Measurements from ENCODE around the gene KCNF1.
A peak's percentile ranks its signal among the peaks of the same experiment; 100 is the strongest.

The KCNF1 gene

DNA sequence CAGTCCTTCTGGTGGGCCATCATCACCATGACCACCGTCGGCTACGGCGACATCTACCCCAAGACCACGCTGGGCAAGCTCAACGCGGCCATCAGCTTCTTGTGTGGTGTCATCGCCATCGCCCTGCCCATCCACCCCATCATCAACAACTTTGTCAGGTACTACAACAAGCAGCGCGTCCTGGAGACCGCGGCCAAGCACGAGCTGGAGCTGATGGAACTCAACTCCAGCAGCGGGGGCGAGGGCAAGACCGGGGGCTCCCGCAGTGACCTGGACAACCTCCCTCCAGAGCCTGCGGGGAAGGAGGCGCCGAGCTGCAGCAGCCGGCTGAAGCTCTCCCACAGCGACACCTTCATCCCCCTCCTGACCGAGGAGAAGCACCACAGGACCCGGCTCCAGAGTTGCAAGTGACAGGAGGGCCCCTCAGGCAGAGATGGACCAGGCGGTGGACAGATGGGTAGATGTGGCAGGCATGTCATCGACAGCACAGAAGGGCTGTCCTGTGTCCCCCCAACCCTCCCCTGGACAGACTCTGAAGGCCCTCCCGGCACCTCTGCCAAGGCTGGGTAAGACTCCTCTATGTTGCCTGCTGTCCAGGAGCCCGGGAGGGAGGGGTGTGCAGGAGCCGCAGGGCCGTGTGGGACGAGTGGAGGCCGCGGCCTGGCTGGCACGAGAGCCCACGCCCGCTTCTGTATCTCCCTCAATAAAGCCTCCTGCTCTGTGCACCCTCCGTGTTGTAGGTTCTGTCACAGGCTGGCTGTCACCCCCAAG lies 2.0 kb downstream of the KCNF1 start:
- H3K4me3 ChIP-seq (replicated peaks; ENCODE audit: low read depth, low read length) = no peak overlapping the region
- DNase-seq (ENCODE audit: extremely low read depth, low read depth) = no peak
- no peak for TF ChIP-seq CTCF (IDR thresholded peaks at IDR 0.05; ENCODE audit: low read depth, low read length, missing control alignments)

GRCh38 chr2:10914272-10914693 lies 2.5 kb downstream of the KCNF1 start:
- H3K4me3 ChIP-seq (replicated peaks; ENCODE audit: low read depth, low read length) = no peak overlapping the region
- DNase-seq (ENCODE audit: extremely low read depth, low read depth) = no peak
- peak; percentile 39 for TF ChIP-seq CTCF (IDR thresholded peaks at IDR 0.05; ENCODE audit: low read depth, low read length, missing control alignments)

DNA sequence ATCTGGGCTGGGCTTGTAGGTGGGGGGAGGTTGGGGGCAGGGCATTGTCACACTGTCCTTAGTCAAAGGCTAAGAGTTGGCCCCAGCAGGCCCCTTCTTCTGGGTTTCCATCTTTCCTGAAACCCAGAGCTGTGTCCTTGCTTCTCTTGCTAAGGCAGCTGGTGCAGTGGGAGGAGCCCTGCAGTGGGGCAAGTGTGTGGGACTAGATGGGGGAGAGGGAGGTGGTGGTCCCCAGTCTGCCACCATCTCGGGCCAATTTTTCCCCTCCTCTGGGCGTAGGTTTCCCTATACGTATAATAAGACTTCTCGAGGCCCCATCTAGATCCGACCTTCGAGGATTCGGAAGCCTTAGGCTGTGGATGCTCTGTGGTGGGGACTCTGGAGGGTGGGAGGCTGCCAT lies 3.5 kb downstream of the KCNF1 start:
- no peak for DNase-seq (ENCODE audit: extremely low read depth, low read depth)
- no peak overlapping the region for H3K4me3 ChIP-seq (replicated peaks; ENCODE audit: low read depth, low read length)
- no peak for TF ChIP-seq CTCF (IDR thresholded peaks at IDR 0.05; ENCODE audit: low read depth, low read length, missing control alignments)

GRCh38 chr2:10915731-10916276 lies 4.1 kb downstream of the KCNF1 start:
- no peak overlapping the region for H3K4me3 ChIP-seq (replicated peaks; ENCODE audit: low read depth, low read length)
- no peak for DNase-seq (ENCODE audit: extremely low read depth, low read depth)
- TF ChIP-seq CTCF (IDR thresholded peaks at IDR 0.05; ENCODE audit: low read depth, low read length, missing control alignments) = no peak

DNA sequence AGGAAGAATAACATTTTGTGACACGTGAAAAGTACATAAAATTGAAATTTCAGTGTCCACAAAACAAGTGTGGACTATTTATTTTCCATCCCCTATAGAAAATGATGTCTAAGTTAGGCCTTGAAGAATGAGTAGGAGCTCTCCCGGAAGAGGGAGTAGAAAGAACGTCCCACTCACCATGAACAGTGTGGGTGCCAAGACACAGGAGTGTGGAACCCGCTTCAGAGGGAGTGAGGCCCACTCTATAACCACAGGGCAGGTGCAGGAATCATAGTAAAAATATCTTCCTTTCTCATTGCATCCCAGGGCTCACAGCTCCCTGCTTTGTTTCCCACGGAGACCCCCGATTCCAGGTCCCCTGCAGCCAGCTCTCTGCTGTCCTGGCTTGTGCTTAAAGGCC lies 5.2 kb downstream of the KCNF1 start:
- DNase-seq (ENCODE audit: extremely low read depth, low read depth) = no peak
- H3K4me3 ChIP-seq (replicated peaks; ENCODE audit: low read depth, low read length) = no peak overlapping the region
- TF ChIP-seq CTCF (IDR thresholded peaks at IDR 0.05; ENCODE audit: low read depth, low read length, missing control alignments) = no peak

GRCh38 chr2:10917927-10918326 lies 6.2 kb downstream of the KCNF1 start:
- TF ChIP-seq CTCF (IDR thresholded peaks at IDR 0.05; ENCODE audit: low read depth, low read length, missing control alignments) = no peak
- H3K4me3 ChIP-seq (replicated peaks; ENCODE audit: low read depth, low read length) = no peak overlapping the region
- no peak for DNase-seq (ENCODE audit: extremely low read depth, low read depth)
